GM19452 (cell line): ENCODE results near the gene DDTL.
"Not testable (repeated sequence)": the region's sequence is repeated elsewhere in the genome, so short reads cannot be mapped to it uniquely, and the experiment has no call there.

Source experiments
- ATAC-seq: cut with Tn5 transposase; IDR thresholded peaks from one replicate; pipeline ENCODE4 v1.9.1; 2021; ENCODE audit not compliant: unreplicated experiment

The DDTL gene

GRCh38 chr22:23969071-23969470 is 2.4 kb downstream of the DDTL start:
- ATAC-seq: no peak

DNA sequence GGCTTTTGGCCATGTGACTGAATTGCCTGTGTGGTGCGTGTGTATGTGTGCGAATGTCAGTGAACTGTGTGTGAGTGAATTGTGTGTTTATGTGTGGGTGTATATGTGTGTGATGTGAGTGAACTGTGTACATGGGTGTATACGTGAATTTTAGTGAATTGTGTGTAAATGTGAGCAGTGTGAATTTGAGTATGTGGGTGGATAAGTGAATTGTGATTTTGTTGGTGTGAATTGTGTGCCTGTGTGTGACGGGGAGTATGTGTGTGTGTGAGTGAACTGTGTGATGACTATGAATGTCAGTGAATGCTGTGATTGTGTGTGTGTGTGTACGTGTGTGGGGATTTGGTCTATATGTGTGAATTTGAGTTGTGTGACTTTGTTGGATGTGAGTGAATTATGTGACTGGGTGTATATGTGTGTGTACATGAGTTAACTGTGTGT is 3.5 kb downstream of the DDTL start:
- no peak for ATAC-seq

DNA sequence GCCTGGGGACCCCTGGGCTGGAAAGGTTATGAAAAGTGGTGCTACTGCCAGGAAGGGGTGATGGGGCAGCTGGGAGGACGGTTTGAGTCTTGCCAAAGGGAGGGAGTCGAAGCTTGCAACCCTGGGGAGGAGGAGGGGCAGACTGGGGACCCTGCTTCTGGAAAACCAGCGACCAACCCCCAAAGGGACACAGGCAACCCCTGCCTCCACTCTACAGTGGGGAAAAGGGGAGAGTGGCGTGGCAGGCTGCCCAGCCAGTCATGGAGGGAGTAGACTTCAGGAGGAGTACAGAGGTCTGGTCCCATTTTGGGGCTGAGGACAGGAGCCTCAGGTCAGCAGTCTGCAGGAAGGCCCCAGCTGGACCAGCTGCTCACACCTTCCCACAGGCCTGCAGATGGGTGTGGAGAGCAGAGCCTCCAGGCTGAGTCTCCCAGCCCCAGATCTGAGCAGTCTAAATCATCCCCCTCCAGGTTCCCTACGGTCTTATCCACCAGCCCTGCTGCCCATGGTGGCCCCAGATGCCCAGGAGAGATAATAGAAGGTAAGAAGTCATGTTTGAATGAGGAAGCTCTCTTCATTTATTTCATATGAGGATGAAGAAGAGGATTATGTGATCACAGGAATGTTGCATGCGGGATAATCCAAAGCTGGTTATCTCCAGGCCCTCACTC is 4.3 kb downstream of the DDTL start:
- ATAC-seq: no peak

DNA sequence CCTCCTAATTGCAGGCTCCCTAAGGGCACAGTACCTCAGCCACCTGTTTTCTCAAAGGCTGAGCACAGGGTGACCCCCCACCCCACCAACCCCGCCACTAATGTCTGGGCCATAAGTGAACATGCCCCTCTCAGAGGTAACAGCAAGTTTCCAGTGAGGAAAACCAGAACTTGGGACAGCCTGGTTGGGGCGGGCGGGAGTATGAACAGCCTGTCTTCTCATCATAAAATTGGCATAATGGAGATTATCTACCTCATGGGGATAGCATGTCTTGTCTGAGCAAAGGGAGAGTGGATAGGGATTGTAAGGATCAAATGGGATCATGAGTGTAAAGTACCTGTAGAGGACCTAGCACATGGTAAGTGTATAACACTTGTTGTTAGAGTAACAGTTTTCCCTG is 5.2 kb downstream of the DDTL start:
- ATAC-seq: not testable (repeated sequence)

DNA sequence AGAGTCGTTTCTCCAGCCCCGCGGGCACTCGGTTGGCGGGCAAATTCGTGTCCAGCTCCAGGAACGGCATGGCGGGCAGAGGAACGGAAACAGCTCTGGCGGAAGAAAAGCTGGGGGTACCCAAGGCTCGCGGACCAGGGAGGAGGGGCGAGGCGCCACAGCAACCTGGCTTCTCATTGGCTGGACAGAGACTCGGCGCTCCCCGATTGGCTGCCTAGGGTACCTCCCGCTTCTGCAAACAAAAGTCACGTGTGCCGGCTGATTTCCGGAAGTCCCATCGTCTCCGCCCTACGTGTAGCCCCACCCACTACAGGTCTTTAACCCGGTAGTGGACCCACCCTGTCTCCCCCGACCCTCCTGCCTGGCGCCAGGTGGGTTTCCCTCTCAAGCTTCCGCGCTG is 7.7 kb downstream of the DDTL start, which contains the start of gene DDT:
DDT (minus strand) TSS at position 97 of the 400 bp plus-strand sequence; CDS start at position 70, 27 bp downstream.
- ATAC-seq: peak; percentile 90

DNA sequence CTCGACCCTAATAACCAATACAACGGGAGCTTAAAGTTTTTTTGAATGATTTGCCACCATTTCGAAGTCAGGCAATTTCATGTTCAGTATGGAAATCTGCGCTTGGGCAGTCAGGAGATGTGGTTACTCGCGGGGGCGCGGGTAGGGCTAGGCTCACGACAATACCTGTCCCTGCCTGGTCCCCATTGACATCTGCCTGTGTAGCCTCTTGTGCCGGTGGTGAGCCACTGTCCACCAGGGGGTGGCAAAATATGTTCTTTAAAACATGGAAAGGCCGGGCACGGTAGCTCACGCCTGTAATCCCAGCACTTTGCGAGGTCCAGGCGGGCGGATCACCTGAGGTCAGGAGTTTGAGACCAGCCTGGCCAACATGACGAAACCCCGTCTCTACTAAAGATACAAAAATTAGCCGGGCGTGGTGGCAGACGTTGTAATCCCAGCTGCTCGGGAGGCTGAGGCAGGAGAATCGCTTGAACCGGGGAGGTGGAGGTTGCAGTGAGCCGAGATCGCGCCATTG is 8.2 kb downstream of the DDTL start:
- not testable (repeated sequence) for ATAC-seq

GRCh38 chr22:23977304-23977703 is 10.6 kb downstream of the DDTL start:
- ATAC-seq: not testable (repeated sequence)

DNA sequence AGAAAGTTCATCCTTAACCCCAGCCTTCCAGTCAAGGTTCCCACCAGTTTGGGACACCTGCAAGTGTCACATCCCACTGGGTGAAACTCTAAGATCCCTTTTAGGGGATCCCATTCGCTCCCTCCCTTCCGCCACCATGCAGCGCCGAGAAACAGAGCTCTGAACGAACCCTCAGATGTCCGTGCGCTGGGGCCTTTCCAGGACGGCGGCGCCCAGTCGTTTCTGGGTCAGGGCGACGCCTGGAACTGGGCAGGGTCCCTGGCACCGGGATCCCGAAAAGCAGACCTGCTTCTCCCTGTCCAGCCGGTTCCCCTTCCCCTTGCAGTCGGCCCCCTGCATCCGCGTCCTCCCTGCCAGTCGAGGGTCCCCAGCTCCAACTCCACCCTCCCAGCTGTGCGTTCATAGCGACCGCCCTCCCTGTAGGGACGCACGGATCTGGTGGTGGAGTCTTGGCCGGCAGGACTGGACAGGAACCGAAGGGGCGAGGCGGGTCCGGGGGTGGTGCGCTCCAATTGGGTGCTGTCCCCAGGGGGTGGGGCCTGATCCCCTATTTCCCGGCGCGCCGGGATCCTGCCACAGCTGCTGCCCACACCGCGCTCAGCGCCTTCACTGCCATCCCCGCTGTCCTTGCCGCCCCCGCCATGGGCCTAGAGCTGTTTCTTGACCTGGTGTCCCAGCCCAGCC is 13.0 kb downstream of the DDTL start, which contains the start of gene GSTT2:
GSTT2 (plus strand) TSS at position 578 of the 684 bp plus-strand sequence.
- not testable (repeated sequence) for ATAC-seq

DNA sequence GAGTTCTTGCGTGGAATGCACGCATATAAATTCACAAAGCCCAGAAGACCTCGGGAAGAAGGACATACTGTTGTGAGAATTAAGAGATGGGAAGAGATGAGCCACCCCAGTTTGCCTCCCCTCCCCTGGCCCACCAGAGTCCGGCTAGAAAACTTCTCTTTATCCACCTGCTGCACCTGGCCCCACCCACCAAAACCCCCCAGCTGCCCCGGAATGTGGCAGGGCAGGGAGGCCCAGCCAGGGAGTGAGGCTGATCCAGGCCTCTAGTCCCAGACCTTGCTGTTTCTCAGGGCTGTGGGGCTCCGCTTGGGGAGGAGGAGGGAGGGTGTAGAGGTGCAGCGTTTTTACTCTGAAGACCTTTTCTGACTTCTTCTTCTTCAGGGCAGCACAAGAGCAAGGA is 13.9 kb downstream of the DDTL start:
- not testable (repeated sequence) for ATAC-seq

- ATAC-seq: no peak
These were observed 17.7 kb downstream of the DDTL start for GRCh38 chr22:23984430-23984829.

- ATAC-seq: not testable (repeated sequence)
These were observed 19.4 kb downstream of the DDTL start for GRCh38 chr22:23986089-23986488.

DNA sequence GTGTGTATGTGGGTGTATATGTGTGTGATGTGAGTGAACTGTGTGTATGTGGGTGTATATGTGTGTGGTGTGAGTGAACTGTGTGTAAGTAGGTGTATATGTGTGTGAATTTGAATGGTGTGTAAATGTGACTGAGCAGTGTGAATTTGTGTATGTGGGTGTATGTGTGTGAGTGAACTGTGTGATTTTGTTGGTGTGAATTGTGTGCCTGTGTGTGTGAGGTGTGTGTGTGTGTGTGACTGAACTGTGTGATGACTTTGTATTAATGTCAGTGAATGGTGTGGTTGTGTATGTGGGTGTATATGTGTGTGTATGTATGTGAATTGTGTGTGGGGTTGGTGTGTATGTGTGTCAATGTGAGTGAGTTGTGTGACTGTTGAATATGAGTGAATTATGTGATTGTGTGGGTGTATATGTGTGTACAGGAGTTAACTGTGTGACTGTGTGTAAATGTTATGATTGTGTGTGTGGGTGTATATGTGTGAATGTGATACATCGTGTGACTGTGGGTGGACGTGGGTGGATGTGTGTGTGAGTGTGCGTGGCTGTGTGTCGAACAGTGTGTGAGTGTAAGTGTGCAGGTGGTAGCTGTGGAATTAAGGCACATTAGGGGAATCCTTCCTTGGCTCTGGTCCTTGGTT is 20.0 kb downstream of the DDTL start:
- not testable (repeated sequence) for ATAC-seq

GRCh38 chr22:23989583-23990244 is 23.0 kb downstream of the DDTL start:
- not testable (repeated sequence) for ATAC-seq

DNA sequence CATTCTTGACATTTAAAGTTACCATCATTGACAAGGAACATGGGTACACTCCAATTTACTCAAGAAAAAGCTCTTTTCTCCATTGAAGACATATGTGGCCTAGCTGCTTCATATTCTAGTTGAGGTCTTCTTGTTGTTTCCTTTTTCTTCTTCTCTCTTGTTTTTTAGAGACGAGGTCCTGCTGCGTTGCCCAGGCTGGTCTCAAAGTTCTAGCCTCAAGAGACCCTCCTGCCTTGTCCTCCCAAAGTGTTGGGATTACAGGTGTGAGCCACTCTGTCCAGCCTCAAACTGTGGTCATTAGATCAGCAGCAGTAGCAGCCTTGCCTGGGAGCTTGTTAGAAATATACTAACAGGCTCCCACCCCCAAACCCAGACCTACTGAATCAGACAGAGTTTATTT is 26.4 kb downstream of the DDTL start:
- not testable (repeated sequence) for ATAC-seq

DNA sequence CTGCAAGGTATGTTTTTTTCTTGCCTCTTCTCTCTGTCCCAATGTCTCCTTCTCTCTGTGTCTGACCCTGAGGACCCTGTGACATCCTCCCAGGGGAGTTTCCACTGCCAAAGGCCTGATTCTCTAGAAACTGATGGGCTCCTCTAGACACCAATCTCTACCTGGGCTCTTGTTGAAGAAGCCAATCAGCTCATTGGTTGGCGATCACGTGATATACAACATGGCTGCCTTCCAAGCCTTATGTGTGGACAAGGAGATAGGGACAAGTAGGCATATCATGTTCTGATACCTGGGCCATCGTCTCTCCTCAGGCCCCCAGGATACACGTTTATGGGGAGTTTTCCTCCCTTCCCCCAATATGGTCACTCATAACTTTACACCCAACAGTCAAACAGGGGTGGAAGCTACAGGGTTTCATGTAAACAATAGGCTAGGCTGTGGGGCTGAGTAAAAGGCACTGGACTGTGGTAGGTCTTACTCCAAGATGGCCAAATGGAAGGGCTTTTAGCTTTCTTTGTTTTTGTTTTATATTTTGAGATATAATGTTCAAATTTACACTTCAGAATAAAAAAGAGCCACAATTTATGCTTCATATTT is 27.0 kb downstream of the DDTL start:
- not testable (repeated sequence) for ATAC-seq

DNA sequence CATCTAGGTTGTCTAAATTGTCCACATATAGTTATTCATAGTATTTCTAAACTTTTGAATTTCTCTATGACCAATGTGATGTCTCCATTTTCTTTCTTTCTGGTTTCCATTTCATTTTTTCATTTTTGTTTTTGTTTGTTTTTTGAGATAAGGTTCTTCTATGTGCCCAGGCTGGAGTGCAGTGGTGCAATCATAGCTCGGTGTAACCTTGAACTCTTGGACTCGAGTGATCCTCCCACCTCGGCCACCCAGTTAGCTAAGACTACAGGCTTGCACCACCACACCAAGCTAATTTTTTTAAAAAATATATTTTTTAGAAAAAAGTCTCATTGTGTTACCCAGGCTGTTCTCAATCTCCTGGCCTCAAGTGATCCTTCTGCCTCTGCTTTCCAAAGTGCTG is 30.4 kb downstream of the DDTL start:
- ATAC-seq: no peak

DNA sequence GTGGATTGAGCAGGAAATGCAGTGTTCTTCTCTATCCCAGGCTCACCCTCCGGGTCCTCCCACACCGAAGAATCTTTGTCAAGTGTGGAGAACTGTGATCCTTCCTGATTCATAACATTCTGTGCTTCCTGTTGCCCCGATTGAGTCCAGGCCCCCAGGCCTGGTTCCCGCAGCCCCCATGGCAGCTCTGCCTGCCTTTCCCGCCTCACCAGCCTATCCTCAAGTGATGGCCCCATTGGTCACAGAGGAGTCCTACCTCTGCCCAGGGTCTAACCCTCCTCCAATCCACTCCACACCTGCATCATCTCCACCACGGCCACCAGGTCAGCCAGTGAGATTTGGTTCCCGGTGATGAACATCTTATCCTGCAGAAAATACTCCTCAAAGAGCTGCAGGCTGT is 33.1 kb downstream of the DDTL start:
- ATAC-seq: not testable (repeated sequence)

DNA sequence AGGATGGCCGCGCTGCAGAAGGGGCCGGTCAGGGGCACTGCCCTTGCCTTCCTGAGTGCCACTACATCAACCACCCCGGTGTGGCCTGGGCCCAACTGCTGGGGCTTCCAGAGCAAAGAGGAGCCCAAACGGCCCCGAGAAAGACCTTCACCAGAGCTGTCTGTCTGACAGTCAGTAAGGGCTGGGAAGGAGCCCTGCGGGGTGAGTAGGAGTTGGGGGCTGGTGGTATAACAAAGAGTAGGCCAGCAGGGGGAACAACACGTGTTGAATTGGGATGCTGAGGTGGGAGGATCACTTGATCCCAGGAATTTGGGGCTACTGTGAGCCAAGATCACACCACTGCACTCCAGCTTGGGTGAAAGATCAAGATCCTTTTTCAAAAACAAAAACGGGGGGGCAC is 34.6 kb downstream of the DDTL start:
- no peak for ATAC-seq

- ATAC-seq: no peak
These were observed 35.6 kb downstream of the DDTL start for GRCh38 chr22:24002272-24002671.

DNA sequence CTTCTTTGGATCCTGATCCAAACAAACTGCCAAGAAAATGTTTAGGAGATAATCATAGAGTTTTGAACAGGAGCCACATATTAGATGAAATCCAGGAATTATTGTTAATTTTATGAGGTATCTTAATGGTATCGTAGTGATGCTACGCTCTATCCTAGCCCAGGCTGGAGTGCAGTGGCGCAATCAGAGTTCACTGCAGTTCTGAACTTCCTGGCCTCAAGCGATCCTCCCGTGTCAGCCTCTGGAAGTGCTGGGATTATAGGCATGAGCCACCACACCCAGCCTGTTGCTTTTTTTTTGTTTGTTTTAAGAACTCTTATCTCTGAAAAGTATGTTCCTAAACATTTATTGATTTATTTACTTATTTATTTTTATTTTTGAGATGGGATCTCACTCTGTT is 36.2 kb downstream of the DDTL start:
- ATAC-seq: no peak

GRCh38 chr22:24003887-24004286 is 37.2 kb downstream of the DDTL start:
- ATAC-seq: no peak
